Heart left ventricle (tissue), 16 donors: ENCODE measurements around the gene GNPAT. TPM values are rescaled to one million over a fixed set of nuclear protein-coding genes. Genes with fewer than 3 reads are reported as not detected.

ENCODE experiments used
- ATAC-seq, 4 donors: fragments of 200-7000 bp; cut with Tn5 transposase; one replicate each; pipeline ENCODE4 v1.9.1; 2020 to 2022; ENCODE audit warnings: moderate library complexity in 4 of 4, mild to moderate bottlenecking in 3 of 4, moderate number of reproducible peaks in 1 of 4
- DNase-seq, 5 donors: peaks; one replicate each; pipeline ENCODE4 v3.0.0-alpha.2; 2020
- H3K27ac ChIP-seq, 12 donors: fragments of 200-600 bp; sonication (generic) in 4 of 12; one replicate each; pipeline versions ENCODE4 v1.5.0 to v1.8.0; 2016 to 2022; ENCODE audit warnings: mild to moderate bottlenecking in 2 of 12
- H3K27me3 ChIP-seq, 9 donors: fragments of 200-600 bp; sonication (generic) in 2 of 9; one replicate each; pipeline versions ENCODE4 v1.5.1 to v1.8.0; 2016 to 2022; ENCODE audit warnings: mild to moderate bottlenecking in 3 of 9
- H3K36me3 ChIP-seq, 9 donors: fragments of 200-600 bp; sonication (generic) in 2 of 9; one replicate each; pipeline versions ENCODE4 v1.5.0 to v1.8.0; 2018 to 2022; ENCODE audit warnings: mild to moderate bottlenecking in 2 of 9
- H3K4me1 ChIP-seq, 12 donors: fragments of 200-600 bp; sonication (generic) in 4 of 12; one replicate each; pipeline versions ENCODE4 v1.5.0 to v1.8.0; 2016 to 2022; ENCODE audit warnings: mild to moderate bottlenecking in 3 of 12
- H3K4me3 ChIP-seq, 12 donors: fragments of 200-600 bp; sonication (generic) in 4 of 12; one replicate each; pipeline versions ENCODE4 v1.5.0 to v1.8.0; 2017 to 2022; ENCODE audit warnings: mild to moderate bottlenecking in 9 of 12, moderate library complexity in 4 of 12
- H3K9me3 ChIP-seq, 12 donors: fragments of 200-600 bp; sonication (generic) in 4 of 12; one replicate each; pipeline versions ENCODE4 v1.5.0 to v1.8.0; 2016 to 2022; ENCODE audit warnings: mild to moderate bottlenecking in 1 of 12
- CTCF ChIP-seq, 12 donors: fragments of 200-600 bp; sonication (generic) in 4 of 12; IDR thresholded peaks; one replicate each; pipeline versions ENCODE4 v1.5.0 to v1.8.0; 2018 to 2022; ENCODE audit warnings: antibody characterized with exemption in 12 of 12, mild to moderate bottlenecking in 5 of 12
- POLR2A ChIP-seq, 2 donors: fragments of 450-650 bp; IDR thresholded peaks; one replicate each; pipeline ENCODE4 v1.6.1; 2017; ENCODE audit warnings: antibody characterized with exemption in 2 of 2, mild to moderate bottlenecking in 2 of 2, moderate library complexity in 2 of 2
- WGBS, 4 donors: extraction: QIAGEN DNeasy Blood & Tissue Kit in 2 of 4; methylation state at CpG; one replicate each; pipeline versions ENCODE4 v1.1.5 to v1.1.7; 2013 to 2018; 5-methylcytosine and 5-hydroxymethylcytosine counted together
- intact Hi-C, 10 donors: fragments of 100-400 bp; cut with DNase I; formaldehyde crosslinking; loops; one replicate each; pipeline versions ENCODE4 v1.11.1 to v1.14.2; 2022
- polyA plus RNA-seq, 2 donors: library from polyadenylated mRNA; stranded (reverse); fragments of 200-250 nt; gene quantifications; one replicate each; pipeline ENCODE4 v1.2.3, GENCODE V29; 2013
- total RNA-seq, 9 donors: library from RNA; depleted of rRNA in 2 of 9; stranded (reverse); fragments of >200 nt in 2 of 9; fragmentation: NEBNext Ultra II Directional in 3 of 9; extraction: Animal tissue kit (Norgen Biotek cat#: 25700) in 3 of 9; gene quantifications; one replicate each; pipeline versions ENCODE4 v1.1.0 to v1.2.4, GENCODE V29; 2016 to 2023
- donor health status: ischemic (EF 13 %, LVEDD 7.1; RV severe dilation, severe dysfunction).
- donor health status: healthy with polysubstance abuse.
- donor health status: DM: no; HTN: yes; CAD: no.
- donor health status: DM: no; HTN: no; CAD: no.
- donor health status: ischemic (EF 25% LVEDD 6.9; RV normal size, moderate dysfunction).
- donor health status: ischemic (EF 25% LVEDD 5.7; RV mildly dilated, moderate dysfunction).
- donor health status: healthy.
- donor health status: DM: yes; HTN: yes; CAD: no.
- donor health status: ischemic (EF 35%, LVEDD 5.7; RV mildly dilated, moderate dysfunction).
- donor health status: nonischemic (EF 11% LVEDD 7.7; RV severe dilation, severe dysfunction).
- donor health status: DM: yes; HTN: yes; CAD: no.
- donor health status: PGD.
- donor health status: ischemic (EF 29% LVEDD 5.4; RV normal size, mild dysfunction).
- donor health status: nonischemic (EF 23%, LVEDD 6.1; RV moderate dilation, normal function).

The GNPAT gene
- total and polyA plus RNA-seq, 11 donors: 43.3 to 62.6 (median 52.8) TPM

GRCh38 chr1:231301990-231302389 lies 61.0 kb downstream of the GNPAT start:
- ATAC-seq: no peak
- Histone ChIP-seq H3K36me3 (no peaks in the 10 kb centered on the region), H3K4me1 (no peaks in the 10 kb centered on the region), H3K9me3 (no peaks in the 10 kb centered on the region), H3K27ac (no peak overlapping the region), H3K4me3 (no peak overlapping the region), H3K27me3 (no peaks in the 10 kb centered on the region)
- WGBS, 4 donors: 92 to 97% (median 94%) methylated on average over 3 of the region's 3 CpGs
- no peak for DNase-seq
- intact Hi-C loops: no loop called here
- no peak for TF ChIP-seq POLR2A (IDR thresholded peaks at IDR 0.05)
- TF ChIP-seq CTCF (IDR thresholded peaks at IDR 0.05): no peak

GRCh38 chr1:231310391-231310934 lies 69.5 kb downstream of the GNPAT start:
- 92 to 97% (median 94%) methylated on average over 10 of the region's 10 CpGs for WGBS, 4 donors
- TF ChIP-seq POLR2A (IDR thresholded peaks at IDR 0.05) (no peak), CTCF (IDR thresholded peaks at IDR 0.05) (no peak)
- ATAC-seq: no peak
- Histone ChIP-seq H3K36me3 (no peaks in the 10 kb centered on the region), H3K27ac (no peak overlapping the region), H3K4me1 (no peaks in the 10 kb centered on the region), H3K4me3 (no peak overlapping the region), H3K9me3 (no peaks in the 10 kb centered on the region), H3K27me3 (no peaks in the 10 kb centered on the region)
- no peak for DNase-seq
- intact Hi-C loops: no loop called here

GRCh38 chr1:231311720-231312431 lies 70.9 kb downstream of the GNPAT start:
- TF ChIP-seq CTCF (IDR thresholded peaks at IDR 0.05) (no peak), POLR2A (IDR thresholded peaks at IDR 0.05) (no peak)
- no peaks in the 10 kb centered on the region for H3K4me1 ChIP-seq
- intact Hi-C loops: no loop called here
- ATAC-seq (no peak), DNase-seq (no peak)
- H3K9me3 ChIP-seq: no peaks in the 10 kb centered on the region
- H3K27ac ChIP-seq: no peak overlapping the region
- no peak overlapping the region for H3K4me3 ChIP-seq
- WGBS, 4 donors: 74 to 80% (median 80%) methylated on average over 8 of the region's 8 CpGs
- no peaks in the 10 kb centered on the region for H3K27me3 ChIP-seq
- no peaks in the 10 kb centered on the region for H3K36me3 ChIP-seq

- 81 to 97% (median 90%) methylated on average over 5 of the region's 5 CpGs for whole genome bisulfite sequencing, 4 donors
- intact Hi-C loops: no loop called here
- no peaks in the 10 kb centered on the region for H3K4me1 ChIP-seq
- H3K4me3 ChIP-seq: no peak overlapping the region
- TF ChIP-seq POLR2A (IDR thresholded peaks at IDR 0.05) (no peak), CTCF (IDR thresholded peaks at IDR 0.05) (no peak)
- no peak overlapping the region for H3K27ac ChIP-seq
- ATAC-seq (no peak), DNase-seq (no peak)
- H3K9me3 ChIP-seq: no peaks in the 10 kb centered on the region
- no peaks in the 10 kb centered on the region for H3K36me3 ChIP-seq
- no peaks in the 10 kb centered on the region for H3K27me3 ChIP-seq
Measured at GRCh38 chr1:231312432-231312788, 71.4 kb downstream of the GNPAT start.
